PC-3 (cell line): ENCODE data around the gene XIST. TPM values are rescaled to one million over a fixed set of nuclear protein-coding genes. Genes with fewer than 3 reads are reported as not detected.

Source experiments
- ATAC-seq: fragments of 200-7000 bp; cut with Tn5 transposase; 2 replicates; pipeline ENCODE4 v1.9.1; 2020; ENCODE audit warnings: mild to moderate bottlenecking, moderate library complexity
- BruUV-seq: library from RNA; stranded (reverse); fragments of 400-500 nt; replicated peaks from 2 replicates; lab custom pipeline; 2021; lab: Mats Ljungman, UMichigan
- CTCF ChIA-PET: fragments of 300-600 bp; sonication (Branson Sonifier 250); formaldehyde crosslinking; loops from one replicate; lab custom pipeline; 2022; ENCODE audit warnings: antibody characterized with exemption; lab: Charles Lee
- POLR2A ChIA-PET: fragments of 300-600 bp; sonication (Branson Sonifier 250); formaldehyde crosslinking; loops from one replicate; lab custom pipeline; 2022; ENCODE audit warnings: antibody characterized with exemption; ENCODE audit not compliant: unreplicated experiment; lab: Charles Lee
- DNase-seq: peaks from one replicate; pipeline ENCODE4 v3.0.0-alpha.2; 2015
- H2AFZ ChIP-seq: fragments of 300-600 bp; sonication (generic); 2 replicates; pipeline ENCODE4 v1.6.0; 2016; ENCODE audit warnings: antibody characterized with exemption, low read length
- H3F3A ChIP-seq: fragments of 300-600 bp; sonication (generic); one replicate; pipeline ENCODE4 v1.6.0; 2017; ENCODE audit warnings: antibody characterized with exemption, low read length, control low read depth, mild to moderate bottlenecking; ENCODE audit not compliant: unreplicated experiment
- H3K27ac ChIP-seq: fragments of 300-600 bp; sonication (generic); 2 replicates; pipeline ENCODE4 v1.5.1; 2016; ENCODE audit warnings: mild to moderate bottlenecking, low read length
- H3K27me3 ChIP-seq: fragments of 300-600 bp; sonication (generic); 2 replicates; pipeline ENCODE4 v1.6.1; 2016; ENCODE audit warnings: low read length, mixed read lengths
- H3K36me3 ChIP-seq: fragments of 300-600 bp; sonication (generic); 2 replicates; pipeline ENCODE4 v1.6.1; 2016; ENCODE audit warnings: low read depth, mixed run types, low read length, mixed read lengths
- H3K4me1 ChIP-seq: fragments of 300-600 bp; sonication (generic); 2 replicates; pipeline ENCODE4 v1.5.1; 2016; ENCODE audit warnings: low read length; ENCODE audit not compliant: insufficient read depth
- H3K4me2 ChIP-seq: fragments of 300-600 bp; sonication (generic); 2 replicates; pipeline ENCODE4 v1.6.0; 2016; ENCODE audit warnings: low read length
- H3K4me3 ChIP-seq: fragments of 300-600 bp; sonication (generic); 2 replicates; pipeline ENCODE4 v1.5.1; 2016; ENCODE audit warnings: mild to moderate bottlenecking, low read length, mixed read lengths
- H3K79me2 ChIP-seq: fragments of 300-600 bp; sonication (generic); 2 replicates; pipeline ENCODE4 v1.6.1; 2017; ENCODE audit warnings: low read length, mixed read lengths
- H3K9ac ChIP-seq: fragments of 300-600 bp; sonication (generic); 2 replicates; pipeline ENCODE4 v1.6.0; 2016; ENCODE audit warnings: mild to moderate bottlenecking, low read length
- H3K9me2 ChIP-seq: fragments of 300-600 bp; sonication (generic); replicated peaks from 2 replicates; pipeline ENCODE4 v1.6.1; 2016; ENCODE audit warnings: mixed run types, low read length, mixed read lengths
- H3K9me3 ChIP-seq: fragments of 300-600 bp; sonication (generic); 2 replicates; pipeline ENCODE4 v1.6.1; 2016; ENCODE audit warnings: low read length, mixed read lengths
- H4K20me1 ChIP-seq: fragments of 300-600 bp; sonication (generic); 2 replicates; pipeline ENCODE4 v1.6.1; 2016; ENCODE audit warnings: low read length, mixed read lengths
- EZH2 ChIP-seq: fragments of 300-600 bp; sonication (generic); IDR thresholded peaks from one replicate; pipeline ENCODE4 v1.6.1; 2017; ENCODE audit warnings: antibody characterized with exemption, mild to moderate bottlenecking, low read length; ENCODE audit not compliant: unreplicated experiment
- EZH2phosphoT487 ChIP-seq: fragments of 300-600 bp; sonication (generic); IDR thresholded peaks from 2 replicates; pipeline ENCODE4 v1.6.1; 2018; ENCODE audit warnings: mild to moderate bottlenecking, antibody characterized with exemption, low read length, borderline replicate concordance
- intact Hi-C: fragments of 100-400 bp; cut with micrococcal nuclease; formaldehyde crosslinking; loops from 2 replicates; pipeline ENCODE4 v1.9.0; 2023
- total RNA-seq: library from RNA; depleted of rRNA; stranded (reverse); fragments of >200 nt; gene quantifications from 2 replicates; pipeline ENCODE4 v1.2.3, GENCODE V29; 2014
- TF ChIP-seq, protein P1 (sequence below): fragments of 300-600 bp; sonication (generic); conservative IDR thresholded peaks from 2 replicates; pipeline ENCODE4 v1.5.1; 2017; ENCODE audit warnings: antibody characterized with exemption, low read depth, mild to moderate bottlenecking, low read length

XIST gene
- total RNA-seq, 1 experiment from 2014 or later, result not detected

DNA sequence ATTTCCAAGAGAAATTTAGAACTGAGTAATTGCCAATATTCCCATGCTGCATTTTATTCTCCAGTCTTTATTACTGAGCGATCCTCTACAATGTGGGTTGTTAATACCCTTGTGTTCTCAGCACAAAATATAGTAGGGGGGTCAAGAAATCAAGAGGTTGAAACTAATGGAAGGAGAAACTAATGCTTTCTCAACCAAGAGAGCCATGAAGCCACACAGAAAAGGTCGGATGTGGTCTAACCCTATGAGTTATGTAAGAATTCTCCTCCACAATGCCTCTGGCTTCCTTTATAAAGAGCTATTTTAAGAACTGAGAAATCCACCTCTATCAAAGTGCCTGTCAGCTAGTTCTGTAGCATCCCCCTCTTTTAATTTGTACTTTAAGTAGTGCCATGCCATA, 21.0 kb downstream of the XIST start:
- Histone ChIP-seq H3K79me2 (no peaks in the 10 kb centered on the region), H4K20me1 (no peaks in the 10 kb centered on the region), H3K4me3 (no peak overlapping the region), H2AFZ (no peak overlapping the region), H3K9ac (no peak overlapping the region), H3F3A (no peaks in the 10 kb centered on the region), H3K9me3 (no peaks in the 10 kb centered on the region), H3K36me3 (no peaks in the 10 kb centered on the region), H3K27me3 (0 out of 2 replicates have a peak, but pooled peaks cover 13% of the 10 kb centered on the region), H3K4me1 (peaks cover 13% of the 10 kb centered on the region), H3K27ac (no peak overlapping the region), H3K4me2 (no peak overlapping the region), H3K9me2 (no peaks in the 10 kb centered on the region)
- no peak for DNase-seq
- TF ChIP-seq EZH2phosphoT487, result no peak
- TF ChIP-seq, protein P1, sequence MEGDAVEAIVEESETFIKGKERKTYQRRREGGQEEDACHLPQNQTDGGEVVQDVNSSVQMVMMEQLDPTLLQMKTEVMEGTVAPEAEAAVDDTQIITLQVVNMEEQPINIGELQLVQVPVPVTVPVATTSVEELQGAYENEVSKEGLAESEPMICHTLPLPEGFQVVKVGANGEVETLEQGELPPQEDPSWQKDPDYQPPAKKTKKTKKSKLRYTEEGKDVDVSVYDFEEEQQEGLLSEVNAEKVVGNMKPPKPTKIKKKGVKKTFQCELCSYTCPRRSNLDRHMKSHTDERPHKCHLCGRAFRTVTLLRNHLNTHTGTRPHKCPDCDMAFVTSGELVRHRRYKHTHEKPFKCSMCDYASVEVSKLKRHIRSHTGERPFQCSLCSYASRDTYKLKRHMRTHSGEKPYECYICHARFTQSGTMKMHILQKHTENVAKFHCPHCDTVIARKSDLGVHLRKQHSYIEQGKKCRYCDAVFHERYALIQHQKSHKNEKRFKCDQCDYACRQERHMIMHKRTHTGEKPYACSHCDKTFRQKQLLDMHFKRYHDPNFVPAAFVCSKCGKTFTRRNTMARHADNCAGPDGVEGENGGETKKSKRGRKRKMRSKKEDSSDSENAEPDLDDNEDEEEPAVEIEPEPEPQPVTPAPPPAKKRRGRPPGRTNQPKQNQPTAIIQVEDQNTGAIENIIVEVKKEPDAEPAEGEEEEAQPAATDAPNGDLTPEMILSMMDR, result no peak
- no peak for TF ChIP-seq EZH2
- no peak for ATAC-seq
- ChIA-PET CTCF (no interaction called here), POLR2A (no interaction called here)
- intact Hi-C loops, result no loop called here
- no TSS peak for BruUV-seq

DNA sequence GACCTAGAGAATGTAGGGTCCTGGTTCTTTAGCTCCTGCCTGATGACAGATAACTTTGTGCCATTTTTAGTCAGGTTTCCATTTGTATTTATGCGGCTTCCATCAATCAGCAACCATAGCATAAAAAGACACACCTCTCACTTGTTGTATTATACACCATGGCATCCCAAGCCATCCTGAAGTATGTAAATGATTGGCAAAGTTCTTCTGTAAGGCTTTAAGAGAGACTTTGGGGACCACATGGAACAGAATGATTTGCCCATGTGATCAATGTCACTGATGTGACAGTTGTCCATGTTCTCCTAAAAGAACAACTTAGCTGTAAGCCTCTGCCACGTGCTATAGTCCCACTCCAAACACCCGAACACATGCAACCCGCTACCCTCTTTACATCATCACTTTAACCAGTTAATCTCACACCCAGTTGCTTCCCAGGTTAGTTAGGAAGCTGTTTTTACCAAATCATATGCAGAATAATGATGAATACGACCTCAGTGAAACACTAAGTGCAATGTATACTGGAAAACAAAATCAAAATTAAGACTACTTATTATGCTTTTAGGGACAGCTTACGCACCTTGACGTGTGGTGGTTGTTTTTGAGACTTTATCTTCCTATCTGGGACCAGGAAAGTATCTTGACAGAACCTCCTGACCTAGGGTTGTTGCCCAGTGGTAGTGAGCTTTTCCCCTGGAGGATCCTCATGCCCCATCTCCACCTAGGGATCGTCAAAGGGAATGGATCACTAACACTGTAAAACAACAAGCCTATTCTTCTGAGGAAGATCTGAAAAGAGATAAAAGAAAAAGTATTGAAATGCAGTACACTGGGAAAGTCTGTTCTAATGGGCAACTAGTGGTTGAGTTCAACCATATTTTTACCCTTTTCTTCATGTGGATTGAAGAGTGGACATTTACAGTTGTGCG, 21.8 kb downstream of the XIST start:
- Histone ChIP-seq H3F3A (no peaks in the 10 kb centered on the region), H3K4me2 (no peak overlapping the region), H3K9me3 (no peaks in the 10 kb centered on the region), H3K27me3 (0 out of 2 replicates have a peak, but pooled peaks cover 13% of the 10 kb centered on the region), H3K27ac (no peak overlapping the region), H2AFZ (no peak overlapping the region), H4K20me1 (no peaks in the 10 kb centered on the region), H3K9ac (no peak overlapping the region), H3K9me2 (no peaks in the 10 kb centered on the region), H3K36me3 (no peaks in the 10 kb centered on the region), H3K4me1 (peaks cover 13% of the 10 kb centered on the region), H3K4me3 (no peak overlapping the region), H3K79me2 (no peaks in the 10 kb centered on the region)
- intact Hi-C loops, result no loop called here
- no TSS peak for BruUV-seq
- ATAC-seq (no peak), DNase-seq (no peak)
- ChIA-PET CTCF (no interaction called here), POLR2A (no interaction called here)
- TF ChIP-seq EZH2phosphoT487, result no peak
- TF ChIP-seq EZH2, result no peak
- TF ChIP-seq, protein P1, result no peak

DNA sequence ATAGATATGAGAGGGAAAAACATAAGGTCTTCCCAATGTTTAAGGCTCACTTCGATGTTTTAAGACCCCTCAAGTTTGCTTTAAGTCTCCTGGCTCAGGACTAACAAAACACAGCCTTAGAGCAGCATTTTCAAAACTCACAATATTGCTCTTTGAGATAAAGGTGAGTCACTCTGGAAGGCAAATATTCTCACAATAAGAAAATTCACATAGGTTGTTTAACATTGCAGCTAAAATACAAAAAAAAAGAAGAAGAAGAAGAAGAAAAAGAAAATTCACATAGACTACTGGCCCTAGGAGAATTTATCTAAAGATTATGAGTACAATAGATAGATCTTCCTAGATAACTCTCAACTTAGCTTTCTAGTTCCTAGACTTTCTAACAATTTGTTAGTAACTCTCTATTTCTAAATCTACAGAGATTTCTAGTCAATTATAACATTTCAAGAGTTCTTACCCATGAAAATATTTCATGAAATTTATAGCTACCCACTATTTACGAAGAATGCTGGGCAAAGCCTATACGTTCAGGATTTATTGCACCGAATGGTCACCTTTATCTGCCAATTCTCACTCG, 22.5 kb downstream of the XIST start:
- Histone ChIP-seq H3K27me3 (0 out of 2 replicates have a peak, but pooled peaks cover 12% of the 10 kb centered on the region), H3K79me2 (no peaks in the 10 kb centered on the region), H3F3A (no peaks in the 10 kb centered on the region), H3K27ac (no peak overlapping the region), H4K20me1 (no peaks in the 10 kb centered on the region), H3K9ac (no peak overlapping the region), H3K4me2 (no peak overlapping the region), H3K9me2 (no peaks in the 10 kb centered on the region), H3K9me3 (no peaks in the 10 kb centered on the region), H3K4me3 (no peak overlapping the region), H3K36me3 (no peaks in the 10 kb centered on the region), H3K4me1 (peaks cover 13% of the 10 kb centered on the region), H2AFZ (no peak overlapping the region)
- TF ChIP-seq EZH2phosphoT487, result no peak
- TF ChIP-seq EZH2, result no peak
- intact Hi-C loops, result no loop called here
- BruUV-seq, result no TSS peak
- CTCF ChIA-PET, result no interaction called here
- POLR2A ChIA-PET, result no interaction called here
- DNase-seq, result no peak
- ATAC-seq, result no peak
